HUES48 (cell line): Measurements from ENCODE around the gene PKP2.

Source experiments
- H3K27ac ChIP-seq: one replicate; pipeline ENCODE4 v1.7.0; 2013; ENCODE audit warnings: low read depth, low read length, inconsistent platforms
- H3K27me3 ChIP-seq: 2 replicates; pipeline ENCODE4 v1.6.1; 2013; ENCODE audit warnings: mild to moderate bottlenecking, low read length; ENCODE audit not compliant: control insufficient read depth, insufficient read depth
- H3K36me3 ChIP-seq: 2 replicates; pipeline ENCODE4 v1.6.1; 2013; ENCODE audit warnings: low read length; ENCODE audit not compliant: control insufficient read depth, insufficient read depth
- H3K4me1 ChIP-seq: 2 replicates; pipeline ENCODE4 v1.6.1; 2013; ENCODE audit warnings: mild to moderate bottlenecking, low read length; ENCODE audit not compliant: control insufficient read depth, insufficient read depth
- H3K4me3 ChIP-seq: 2 replicates; pipeline ENCODE4 v1.5.1; 2013; ENCODE audit warnings: mild to moderate bottlenecking, low read depth, low read length
- H3K9ac ChIP-seq: 2 replicates; pipeline ENCODE4 v1.6.1; 2013; ENCODE audit warnings: mild to moderate bottlenecking, low read depth, low read length, moderate library complexity
- H3K9me3 ChIP-seq: 2 replicates; pipeline ENCODE4 v1.6.1; 2013; ENCODE audit warnings: low read length; ENCODE audit not compliant: control insufficient read depth, insufficient read depth

Gene PKP2

DNA sequence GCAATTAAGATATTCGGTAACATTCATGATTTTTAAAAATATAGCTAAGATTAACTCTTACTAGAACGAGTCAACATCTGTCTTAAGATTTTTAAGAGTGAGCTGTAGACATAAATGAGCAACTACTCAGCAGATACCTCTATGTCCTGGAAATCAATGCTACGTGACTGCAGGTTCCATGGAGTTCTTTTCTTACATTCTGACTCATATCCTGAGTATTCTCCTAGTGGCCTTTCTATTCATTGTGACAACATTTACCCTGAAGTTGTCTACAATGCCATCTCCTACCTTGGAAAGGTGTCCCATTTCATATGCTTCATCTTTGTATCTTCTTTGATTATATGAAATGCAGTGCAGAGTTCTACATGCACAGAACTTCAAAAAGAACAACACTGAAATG lies 59.9 kb downstream of the PKP2 start:
- Histone ChIP-seq H3K9me3 (no peaks in the 10 kb centered on the region), H3K36me3 (peaks cover 17% of the 10 kb centered on the region; the same call in 1 of the 2 replicates), H3K4me3 (no peak overlapping the region), H3K27me3 (no peaks in the 10 kb centered on the region), H3K4me1 (peaks cover 31% of the 10 kb centered on the region), H3K9ac (no peak overlapping the region), H3K27ac (no peak overlapping the region)

DNA sequence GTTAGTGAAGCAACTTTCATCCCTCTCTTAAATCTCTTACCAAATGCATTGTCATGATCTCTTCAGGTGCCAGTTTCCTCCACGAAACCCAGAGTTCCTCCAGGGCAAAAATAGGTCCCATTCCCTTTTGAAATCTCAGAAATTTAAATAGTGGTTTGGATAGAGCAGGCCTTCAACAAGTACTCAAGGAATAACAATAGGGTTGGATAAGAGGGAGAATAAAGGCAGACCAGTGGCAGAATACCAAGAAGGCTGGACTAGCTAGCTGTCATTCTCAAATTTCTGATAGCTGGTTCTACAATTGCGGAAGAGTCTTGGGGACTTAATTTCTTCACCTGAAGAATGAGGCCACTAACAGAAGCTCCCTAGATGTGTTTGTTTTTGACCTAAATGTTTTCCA lies 62.5 kb downstream of the PKP2 start:
- no peak overlapping the region for H3K9ac ChIP-seq
- peaks cover 8% of the 10 kb centered on the region; the same call in 1 of the 2 replicates for H3K36me3 ChIP-seq
- H3K4me1 ChIP-seq = peaks cover 31% of the 10 kb centered on the region
- H3K27me3 ChIP-seq = no peaks in the 10 kb centered on the region
- H3K27ac ChIP-seq = no peak overlapping the region
- H3K4me3 ChIP-seq = no peak overlapping the region
- no peaks in the 10 kb centered on the region for H3K9me3 ChIP-seq

DNA sequence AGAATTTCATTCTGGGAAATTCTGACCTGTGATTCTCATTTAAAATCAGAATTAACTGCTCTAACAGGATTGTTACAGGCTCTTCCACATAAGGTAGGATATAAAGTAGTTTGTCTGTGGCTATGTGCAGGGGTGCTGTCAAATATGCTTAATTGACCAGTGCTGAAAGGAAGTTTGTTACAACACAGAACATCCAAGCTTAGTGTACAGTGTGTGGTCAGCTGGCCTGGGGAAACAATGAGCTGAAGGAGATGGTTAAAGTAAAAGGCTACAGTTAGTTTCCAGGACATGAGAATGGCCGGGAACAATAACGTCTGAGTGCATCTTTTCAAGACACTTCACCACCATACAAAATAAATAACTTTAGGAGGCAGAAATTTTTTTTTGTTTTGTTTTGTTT lies 68.0 kb downstream of the PKP2 start:
- H3K27ac ChIP-seq = no peak overlapping the region
- H3K27me3 ChIP-seq = no peaks in the 10 kb centered on the region

DNA sequence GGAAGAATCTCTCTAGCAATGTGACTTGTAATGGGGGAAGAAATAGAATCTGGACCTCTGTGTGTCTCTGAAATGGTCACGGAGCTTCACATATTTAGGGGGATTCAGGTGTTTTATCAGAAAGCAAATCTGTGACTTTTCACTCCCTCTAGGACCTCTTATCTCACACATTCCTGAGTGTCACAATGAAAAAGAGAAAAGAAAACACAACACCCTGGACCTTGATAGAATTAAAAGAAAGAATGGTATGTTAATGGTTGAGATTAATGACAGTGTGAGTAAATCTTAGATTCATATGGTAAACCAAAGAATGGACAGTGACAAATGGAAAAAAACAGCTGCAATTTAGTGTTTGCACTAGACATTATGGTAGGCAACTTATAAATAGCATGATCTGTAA lies 68.5 kb downstream of the PKP2 start:
- H3K4me1 ChIP-seq = no peaks in the 10 kb centered on the region; the same call in 1 of the 2 replicates
- H3K9me3 ChIP-seq = no peaks in the 10 kb centered on the region
- H3K36me3 ChIP-seq = no peaks in the 10 kb centered on the region
- H3K27me3 ChIP-seq = no peaks in the 10 kb centered on the region
- H3K9ac ChIP-seq = no peak overlapping the region
- no peak overlapping the region for H3K27ac ChIP-seq
- H3K4me3 ChIP-seq = no peak overlapping the region

More for the DNA sequence above, 68.0 kb downstream of the PKP2 start:
- Histone ChIP-seq H3K9ac (no peak overlapping the region), H3K4me3 (no peak overlapping the region), H3K36me3 (no peaks in the 10 kb centered on the region), H3K4me1 (peaks cover under 1% of the 10 kb centered on the region; the same call in 1 of the 2 replicates), H3K9me3 (no peaks in the 10 kb centered on the region)

DNA sequence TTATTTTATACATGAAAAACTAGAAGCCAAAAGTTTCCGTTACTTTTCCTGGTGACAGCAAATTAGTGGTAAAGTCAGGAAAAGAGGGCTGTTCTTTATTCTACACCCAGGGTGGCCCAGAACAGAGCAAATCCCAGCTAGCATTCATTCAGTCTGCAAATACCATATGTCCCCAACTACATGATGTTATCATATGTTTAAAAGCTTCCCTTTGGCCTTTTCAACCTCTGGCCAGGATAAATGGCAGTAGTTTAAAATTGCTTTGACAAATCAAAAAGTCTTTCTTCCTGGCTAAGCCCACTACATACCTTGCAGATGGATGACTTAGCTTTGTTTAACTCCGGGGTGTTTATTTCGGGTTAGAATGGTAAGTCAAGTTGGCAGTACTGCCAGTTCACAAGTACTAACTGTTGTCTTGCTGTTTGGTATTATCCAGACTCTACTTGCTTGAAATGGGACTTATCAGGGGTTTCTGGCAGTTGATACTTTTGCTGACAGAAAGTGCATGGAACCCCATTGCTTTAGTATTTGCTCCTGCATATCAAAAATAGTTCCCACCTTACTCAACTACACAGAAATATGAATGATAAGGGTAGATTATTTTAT lies 69.7 kb downstream of the PKP2 start:
- H3K4me1 ChIP-seq = no peaks in the 10 kb centered on the region; the same call in 1 of the 2 replicates
- H3K36me3 ChIP-seq = 0 out of 2 replicates have a peak, but pooled peaks cover 4% of the 10 kb centered on the region
- no peak overlapping the region for H3K4me3 ChIP-seq
- H3K27me3 ChIP-seq = no peaks in the 10 kb centered on the region
- H3K9me3 ChIP-seq = no peaks in the 10 kb centered on the region
- H3K27ac ChIP-seq = no peak overlapping the region
- no peak overlapping the region for H3K9ac ChIP-seq

DNA sequence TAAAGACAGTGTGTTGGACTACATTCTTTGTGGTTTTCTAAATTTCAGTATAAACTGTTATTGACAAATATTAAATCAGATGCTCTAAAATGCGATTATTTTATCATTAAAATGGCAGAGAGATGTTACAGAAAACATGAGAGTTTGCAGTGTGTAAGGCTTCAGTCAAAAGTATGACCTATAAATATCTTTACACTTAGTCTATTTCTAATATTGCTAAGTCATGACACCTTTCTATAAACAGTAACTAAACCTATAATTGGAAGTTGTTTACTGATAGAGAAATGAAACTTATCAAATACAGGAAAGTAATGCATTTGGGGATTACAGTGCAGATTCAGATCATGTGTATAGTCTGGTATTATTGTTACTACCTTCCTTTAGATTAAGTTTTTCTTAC lies 72.0 kb downstream of the PKP2 start:
- Histone ChIP-seq H3K9me3 (no peaks in the 10 kb centered on the region), H3K36me3 (peaks cover 18% of the 10 kb centered on the region), H3K27me3 (no peaks in the 10 kb centered on the region), H3K9ac (no peak overlapping the region), H3K4me3 (no peak overlapping the region), H3K4me1 (no peaks in the 10 kb centered on the region; the same call in 1 of the 2 replicates), H3K27ac (no peak overlapping the region)

DNA sequence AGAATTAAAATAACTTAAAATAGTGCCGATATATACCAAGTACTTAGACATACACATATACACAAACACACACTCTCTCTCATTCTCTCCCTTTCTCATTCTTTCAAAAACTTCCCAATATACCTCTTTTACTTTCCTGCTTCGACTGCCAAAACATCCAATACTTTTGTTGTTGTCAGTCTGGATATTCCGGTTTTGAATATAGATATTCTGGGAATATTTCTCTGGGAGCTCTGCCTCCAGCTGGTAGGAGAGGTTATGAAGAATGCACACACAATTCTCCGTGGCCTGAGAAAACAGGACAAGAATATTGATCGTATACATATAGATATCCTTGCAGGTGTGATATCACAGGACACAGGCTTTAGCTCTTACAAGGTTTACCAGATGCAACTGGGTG lies 74.2 kb downstream of the PKP2 start:
- Histone ChIP-seq H3K27me3 (no peaks in the 10 kb centered on the region), H3K9me3 (no peaks in the 10 kb centered on the region), H3K9ac (no peak overlapping the region), H3K27ac (no peak overlapping the region), H3K4me1 (no peaks in the 10 kb centered on the region), H3K36me3 (peaks cover 22% of the 10 kb centered on the region), H3K4me3 (no peak overlapping the region)

DNA sequence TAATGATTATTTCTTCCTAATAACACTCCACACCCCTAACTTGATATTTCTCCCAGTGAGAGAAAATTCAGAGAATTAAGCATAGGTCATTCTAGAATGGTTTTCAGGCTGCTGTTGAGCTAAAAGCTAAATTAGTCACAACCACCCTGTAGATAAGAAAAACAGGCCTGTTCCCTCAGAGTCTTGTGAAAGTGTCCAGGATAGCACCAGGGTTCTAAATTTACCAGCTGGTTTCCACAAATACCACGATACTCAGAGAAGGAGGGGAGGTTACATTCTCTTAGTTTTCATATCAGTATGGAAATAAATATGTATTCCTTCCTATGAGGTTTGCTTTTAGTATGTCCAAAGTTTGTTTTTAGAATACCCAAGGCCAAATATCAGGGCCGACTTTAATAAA lies 74.9 kb downstream of the PKP2 start:
- Histone ChIP-seq H3K36me3 (peaks cover 22% of the 10 kb centered on the region), H3K27ac (no peak overlapping the region), H3K4me3 (no peak overlapping the region), H3K4me1 (no peaks in the 10 kb centered on the region), H3K9ac (no peak overlapping the region), H3K9me3 (no peaks in the 10 kb centered on the region), H3K27me3 (no peaks in the 10 kb centered on the region)

DNA sequence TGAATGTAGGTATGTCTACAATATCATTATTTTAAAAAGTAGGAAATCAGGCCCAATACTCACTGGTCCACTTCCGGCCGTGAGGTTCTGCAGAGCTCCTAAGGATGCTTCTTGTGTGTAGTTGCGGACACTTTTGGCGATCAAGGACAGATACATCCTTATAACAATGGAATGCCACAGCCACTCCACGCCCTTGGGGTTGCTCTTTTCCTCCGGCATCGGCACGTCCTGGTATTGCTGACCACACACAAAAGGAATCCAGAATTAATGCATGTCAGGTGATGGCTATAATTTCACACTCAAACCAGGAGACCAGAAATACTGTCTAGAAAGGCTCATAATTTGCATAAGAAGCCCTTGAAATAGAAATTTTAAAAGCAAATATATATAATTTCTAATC lies 75.3 kb downstream of the PKP2 start:
- Histone ChIP-seq H3K4me3 (no peak overlapping the region), H3K27me3 (no peaks in the 10 kb centered on the region), H3K36me3 (peaks cover 22% of the 10 kb centered on the region), H3K4me1 (no peaks in the 10 kb centered on the region), H3K9ac (no peak overlapping the region), H3K27ac (no peak overlapping the region), H3K9me3 (no peaks in the 10 kb centered on the region)

DNA sequence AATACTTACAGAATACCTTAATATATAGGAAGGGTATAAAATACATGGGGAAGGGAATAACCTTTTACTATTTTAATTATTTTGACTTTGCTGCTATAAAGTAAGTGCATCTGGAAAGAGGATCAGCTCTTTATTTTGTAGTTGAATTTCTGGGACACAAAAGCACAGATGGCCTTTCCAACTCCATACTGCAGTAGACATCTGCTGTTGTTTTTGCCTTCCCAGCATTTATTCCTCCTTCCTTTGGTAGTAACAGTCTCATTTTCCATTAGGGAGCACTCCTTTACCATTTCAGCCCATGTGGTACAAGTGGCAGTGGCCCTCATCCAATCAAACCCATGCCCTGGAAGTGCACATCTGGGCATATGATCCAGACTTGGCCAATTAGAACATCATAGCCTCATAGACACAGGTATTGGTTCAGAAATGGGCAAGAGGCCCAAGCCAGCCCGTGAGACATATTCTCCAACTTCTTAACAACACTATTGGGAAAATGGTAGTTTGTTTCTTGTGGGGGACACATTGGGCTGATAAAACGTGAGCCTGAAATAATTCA lies 76.1 kb downstream of the PKP2 start:
- Histone ChIP-seq H3K27ac (no peak overlapping the region), H3K9ac (no peak overlapping the region), H3K4me3 (no peak overlapping the region), H3K36me3 (peaks cover 22% of the 10 kb centered on the region), H3K27me3 (no peaks in the 10 kb centered on the region), H3K4me1 (no peaks in the 10 kb centered on the region), H3K9me3 (no peaks in the 10 kb centered on the region)

DNA sequence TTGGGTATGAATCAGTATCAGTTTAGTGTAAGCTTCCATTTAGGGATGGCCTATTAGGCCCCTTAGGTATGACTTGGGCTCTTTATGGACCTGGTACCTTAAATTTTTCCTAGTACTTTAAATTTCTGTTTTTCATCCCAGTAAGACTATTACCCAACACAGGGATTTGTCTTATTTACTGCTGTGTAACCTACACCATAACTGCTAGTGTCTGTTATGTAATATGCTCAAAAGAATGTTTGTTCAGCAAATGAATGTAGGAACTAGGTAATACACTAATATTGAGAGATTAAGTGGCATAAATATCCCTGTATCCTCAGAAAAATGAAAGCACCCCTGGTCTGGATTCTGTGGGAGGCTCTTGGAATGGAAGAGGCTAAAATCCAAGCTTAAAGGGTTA lies 77.2 kb downstream of the PKP2 start:
- Histone ChIP-seq H3K9ac (no peak overlapping the region), H3K36me3 (peaks cover 22% of the 10 kb centered on the region), H3K27me3 (no peaks in the 10 kb centered on the region), H3K27ac (no peak overlapping the region), H3K4me1 (no peaks in the 10 kb centered on the region), H3K9me3 (no peaks in the 10 kb centered on the region), H3K4me3 (no peak overlapping the region)
